CD4-positive, alpha-beta memory T cell (primary cell): ENCODE measurements around the gene RNF169. TPM values are rescaled to one million over a fixed set of nuclear protein-coding genes. Genes with fewer than 3 reads are reported as not detected.
"Not testable (repeated sequence)": the region's sequence is repeated elsewhere in the genome, so short reads cannot be mapped to it uniquely, and the experiment has no call there.

Experiments
- CTCF ChIA-PET: fragments of 350-600 bp; sonication (Branson Sonifier 250); formaldehyde crosslinking; loops from one replicate; lab custom pipeline; 2021; ENCODE audit warnings: inconsistent platforms; ENCODE audit not compliant: partially characterized antibody; lab: Charles Lee
- POLR2A ChIA-PET: fragments of 350-600 bp; sonication (Branson Sonifier 250); formaldehyde crosslinking; loops from one replicate; lab custom pipeline; 2021; ENCODE audit not compliant: partially characterized antibody; lab: Charles Lee
- DNase-seq, 5 donors: peaks; one replicate each; pipeline versions ENCODE4 v3.0.0 to v3.0.0-alpha.2; 2020 to 2022; ENCODE audit warnings: mixed read lengths in 1 of 5
- H3K27ac ChIP-seq: one replicate; pipeline ENCODE4 v1.7.0; 2013; ENCODE audit warnings: low read depth, low read length
- H3K27me3 ChIP-seq: 2 replicates; pipeline ENCODE4 v1.7.0; 2013; ENCODE audit warnings: mild to moderate bottlenecking, low read length, moderate library complexity; ENCODE audit not compliant: insufficient read depth
- H3K36me3 ChIP-seq: 2 replicates; pipeline ENCODE4 v1.7.0; 2013; ENCODE audit warnings: mild to moderate bottlenecking, low read length, moderate library complexity; ENCODE audit not compliant: insufficient read depth
- H3K4me1 ChIP-seq: 2 replicates; pipeline ENCODE4 v1.7.0; 2013; ENCODE audit warnings: mild to moderate bottlenecking, low read length, moderate library complexity; ENCODE audit not compliant: insufficient read depth
- H3K4me3 ChIP-seq, 2 donors: one replicate each; pipeline ENCODE4 v1.7.0; 2013; ENCODE audit warnings: low read length in 2 of 2, mild to moderate bottlenecking in 1 of 2
- H3K9me3 ChIP-seq, 2 donors: one replicate each; pipeline ENCODE4 v1.7.0; 2013; ENCODE audit warnings: low read length in 2 of 2, control low read depth in 1 of 2; ENCODE audit not compliant: control insufficient read depth in 1 of 2
- H3K27ac Mint-ChIP-seq, 7 donors: one replicate each; pipeline ENCODE4 v1.8.0; 2020 to 2021; ENCODE audit warnings: mixed read lengths in 7 of 7, mild to moderate bottlenecking in 6 of 7, inconsistent platforms in 3 of 7, moderate library complexity in 3 of 7
- H3K27me3 Mint-ChIP-seq, 2 donors: one replicate each; pipeline ENCODE4 v1.8.0; 2020 to 2021; ENCODE audit warnings: mixed read lengths in 2 of 2
- H3K36me3 Mint-ChIP-seq, 2 donors: one replicate each; pipeline ENCODE4 v1.8.0; 2020 to 2021; ENCODE audit warnings: mixed read lengths in 2 of 2, inconsistent platforms in 1 of 2, mild to moderate bottlenecking in 1 of 2
- H3K4me1 Mint-ChIP-seq, 4 donors: one replicate each; pipeline ENCODE4 v1.8.0; 2020 to 2021; ENCODE audit warnings: mixed read lengths in 4 of 4, mild to moderate bottlenecking in 1 of 4
- H3K4me3 Mint-ChIP-seq, 8 donors: one replicate each; pipeline ENCODE4 v1.8.0; 2020 to 2021; ENCODE audit warnings: mixed read lengths in 8 of 8, mild to moderate bottlenecking in 7 of 8, moderate library complexity in 6 of 8, inconsistent platforms in 3 of 8
- H3K9me3 Mint-ChIP-seq, 8 donors: one replicate each; pipeline ENCODE4 v1.8.0; 2020 to 2021; ENCODE audit warnings: mixed read lengths in 8 of 8, mild to moderate bottlenecking in 5 of 8, inconsistent platforms in 3 of 8, moderate library complexity in 1 of 8
- intact Hi-C: fragments of 100-400 bp; cut with micrococcal nuclease; formaldehyde crosslinking; loops from one replicate; pipeline ENCODE4 v1.15.1; 2023
- polyA plus RNA-seq, 2 donors: library from polyadenylated mRNA; unstranded; fragments of 300-500 nt; fragmentation: Illumina TruSeq; gene quantifications; one replicate each; pipeline ENCODE4 v1.2.3, GENCODE V29; 2021
- total RNA-seq, 2 experiments: library from RNA; stranded (reverse); gene quantifications; one replicate each; pipeline ENCODE4 v1.2.3, GENCODE V29; 2021

Gene RNF169
- total and polyA plus RNA-seq, 4 experiments from 2014 or later, result 0.13 to 25.0 (median 13.2) TPM

- H3K36me3 ChIP-seq, H3K27me3 ChIP-seq, H3K4me3 ChIP-seq, H3K9me3 Mint-ChIP-seq, H3K9me3 ChIP-seq, H3K27me3 Mint-ChIP-seq, intact Hi-C loops, CTCF ChIA-PET, H3K27ac ChIP-seq: not testable (repeated sequence)
- POLR2A ChIA-PET, result interaction anchor here (0.6 kb wide), 1 partner anchor 1361 kb away, joined by 3 read pairs; no protein-coding TSS in a partner anchor
- Mint-ChIP-seq H3K4me3 (peak overlapping the region in 5 of 8 donors; percentile 23 to 53 (median 29)), H3K36me3 (peaks cover 4 to 13% of the 10 kb centered on the region in 2 donors), H3K27ac (peak overlapping the region in 3 of 7 donors; percentile 51 to 86 (median 58)), H3K4me1 (peaks cover 24 to 49% (median 41%) of the 10 kb centered on the region in 4 donors)
- DNase-seq, result peak in 1 of 5 donors; percentile 35
- H3K4me1 ChIP-seq, result peaks cover 31% of the 10 kb centered on the region
Measured at GRCh38 chr11:74768172-74768651, 19.6 kb downstream of the RNF169 start.

GRCh38 chr11:74769055-74769707, 20.5 kb downstream of the RNF169 start:
- Histone ChIP-seq H3K27me3 (no peaks in the 10 kb centered on the region), H3K9me3 (no peaks in the 10 kb centered on the region), H3K4me3 (no peak overlapping the region), H3K36me3 (no peaks in the 10 kb centered on the region), H3K27ac (no peak overlapping the region), H3K4me1 (peaks cover 36% of the 10 kb centered on the region)
- peaks cover 2 to 4% of the 10 kb centered on the region in 2 donors for H3K36me3 Mint-ChIP-seq
- intact Hi-C loops, result no loop called here
- peak overlapping the region in 4 of 8 donors; percentile 3 to 35 (median 26) for H3K4me3 Mint-ChIP-seq
- peak overlapping the region in 4 of 7 donors; percentile 6 to 92 (median 65) for H3K27ac Mint-ChIP-seq
- H3K4me1 Mint-ChIP-seq, result peaks cover 22 to 46% (median 38%) of the 10 kb centered on the region in 4 donors
- POLR2A ChIA-PET, result no interaction called here
- CTCF ChIA-PET, result no interaction called here
- H3K27me3 Mint-ChIP-seq, result no peaks in the 10 kb centered on the region
- H3K9me3 Mint-ChIP-seq, result no peaks in the 10 kb centered on the region
- no peak for DNase-seq

- no peak overlapping the region for H3K4me3 ChIP-seq
- CTCF ChIA-PET, result no interaction called here
- H3K4me3 Mint-ChIP-seq, result peak overlapping the region in 2 of 8 donors; percentile 21 to 27
Measured at GRCh38 chr11:74770456-74770855, 21.8 kb downstream of the RNF169 start.

GRCh38 chr11:74771139-74771538, 22.5 kb downstream of the RNF169 start:
- Mint-ChIP-seq H3K9me3 (no peaks in the 10 kb centered on the region), H3K4me1 (peaks cover 30 to 63% (median 46%) of the 10 kb centered on the region in 4 donors), H3K36me3 (peaks cover 1 to 5% of the 10 kb centered on the region in 2 donors), H3K4me3 (no peak overlapping the region), H3K27ac (peak overlapping the region in 1 of 7 donors; percentile 42), H3K27me3 (no peaks in the 10 kb centered on the region)
- ChIA-PET POLR2A (no interaction called here), CTCF (no interaction called here)
- H3K36me3 ChIP-seq, result no peaks in the 10 kb centered on the region
- no peak overlapping the region for H3K27ac ChIP-seq
- H3K9me3 ChIP-seq, result no peaks in the 10 kb centered on the region
- H3K4me3 ChIP-seq, result no peak overlapping the region
- no peak for DNase-seq
- intact Hi-C loops, result no loop called here
- H3K4me1 ChIP-seq, result peaks cover 36% of the 10 kb centered on the region
- H3K27me3 ChIP-seq, result no peaks in the 10 kb centered on the region

More at GRCh38 chr11:74770456-74770855, 21.8 kb downstream of the RNF169 start:
- no peaks in the 10 kb centered on the region for H3K27me3 ChIP-seq
- DNase-seq, result no peak
- peaks cover 36% of the 10 kb centered on the region for H3K4me1 ChIP-seq
- no peaks in the 10 kb centered on the region for H3K9me3 ChIP-seq
- POLR2A ChIA-PET, result interaction anchor here (0.6 kb wide), 1 partner anchor 21 kb away, joined by 3 read pairs; no protein-coding TSS in a partner anchor
- H3K4me1 Mint-ChIP-seq, result peaks cover 29 to 56% (median 42%) of the 10 kb centered on the region in 4 donors
- H3K36me3 Mint-ChIP-seq, result peaks cover 1 to 5% of the 10 kb centered on the region in 2 donors
- intact Hi-C loops, result no loop called here
- peak overlapping the region in 4 of 7 donors; percentile 15 to 58 (median 40) for H3K27ac Mint-ChIP-seq
- H3K36me3 ChIP-seq, result no peaks in the 10 kb centered on the region
- H3K27me3 Mint-ChIP-seq, result no peaks in the 10 kb centered on the region
- H3K9me3 Mint-ChIP-seq, result no peaks in the 10 kb centered on the region
- H3K27ac ChIP-seq, result no peak overlapping the region

DNA sequence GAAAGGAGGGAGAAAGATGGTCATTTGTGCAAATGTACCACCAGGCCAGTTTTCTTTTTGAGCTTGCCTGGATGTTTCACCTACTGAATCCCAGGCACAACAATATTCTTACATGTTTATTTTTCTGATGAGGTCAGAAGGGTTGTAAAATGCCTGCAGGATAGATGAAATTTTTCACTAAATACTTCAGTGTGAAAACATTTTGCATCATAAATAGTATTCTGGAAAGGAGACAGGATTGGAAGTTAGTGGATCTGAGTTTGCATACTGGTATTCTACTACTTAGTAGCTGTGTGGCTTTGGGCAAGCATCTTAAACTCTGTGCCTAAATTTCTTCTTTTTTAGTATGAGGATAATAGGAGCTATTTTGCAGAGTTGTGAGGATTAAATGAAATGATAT, 24.8 kb downstream of the RNF169 start:
- CTCF ChIA-PET, result no interaction called here
- Mint-ChIP-seq H3K9me3 (peaks cover 0 to 2% (median 0%) of the 10 kb centered on the region in 8 donors), H3K4me1 (peaks cover 37 to 61% (median 53%) of the 10 kb centered on the region in 4 donors), H3K36me3 (peaks cover 2 to 10% of the 10 kb centered on the region in 2 donors), H3K27me3 (no peaks in the 10 kb centered on the region), H3K4me3 (no peak overlapping the region), H3K27ac (peak overlapping the region in 1 of 7 donors; percentile 47)
- no peaks in the 10 kb centered on the region for H3K27me3 ChIP-seq
- H3K36me3 ChIP-seq, result no peaks in the 10 kb centered on the region
- POLR2A ChIA-PET, result interaction anchor here (1.5 kb wide), 1 partner anchor 10 kb away, joined by 3 read pairs; no protein-coding TSS in a partner anchor
- peaks cover 28% of the 10 kb centered on the region for H3K4me1 ChIP-seq
- intact Hi-C loops, result no loop called here
- no peak for DNase-seq
- no peak overlapping the region for H3K27ac ChIP-seq
- H3K9me3 ChIP-seq, result no peaks in the 10 kb centered on the region
- no peak overlapping the region for H3K4me3 ChIP-seq

DNA sequence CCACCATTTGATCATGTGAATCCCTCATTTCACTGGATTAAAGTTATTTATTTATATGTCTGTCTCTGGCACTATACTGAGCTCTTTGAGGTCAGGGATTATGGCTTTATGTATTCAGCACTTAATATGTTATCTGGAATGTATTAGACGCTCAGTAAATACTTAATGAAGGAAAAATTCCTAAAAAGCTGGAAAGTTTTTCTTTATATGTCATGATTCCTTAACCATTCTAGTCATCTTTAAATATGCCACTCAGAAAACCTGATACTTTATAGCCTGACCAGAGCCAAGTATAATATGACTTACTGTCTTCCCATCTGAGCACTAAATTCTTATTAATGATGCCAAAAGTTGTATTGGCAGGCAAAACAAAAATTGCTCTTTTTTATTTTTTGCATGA, 27.1 kb downstream of the RNF169 start:
- H3K4me1 Mint-ChIP-seq, result peaks cover 26 to 49% (median 36%) of the 10 kb centered on the region in 4 donors
- intact Hi-C loops, result no loop called here
- H3K9me3 ChIP-seq, result no peaks in the 10 kb centered on the region
- H3K36me3 Mint-ChIP-seq, result peaks cover 2 to 10% of the 10 kb centered on the region in 2 donors
- no peak for DNase-seq
- H3K27ac ChIP-seq, result no peak overlapping the region
- no peaks in the 10 kb centered on the region for H3K27me3 ChIP-seq
- H3K27ac Mint-ChIP-seq, result no peak overlapping the region
- peaks cover 28% of the 10 kb centered on the region for H3K4me1 ChIP-seq
- no peak overlapping the region for H3K4me3 ChIP-seq
- no peak overlapping the region for H3K4me3 Mint-ChIP-seq
- CTCF ChIA-PET, result no interaction called here
- H3K27me3 Mint-ChIP-seq, result no peaks in the 10 kb centered on the region
- H3K9me3 Mint-ChIP-seq, result peaks cover 0 to 2% (median 0%) of the 10 kb centered on the region in 8 donors
- POLR2A ChIA-PET, result no interaction called here
- no peaks in the 10 kb centered on the region for H3K36me3 ChIP-seq

DNA sequence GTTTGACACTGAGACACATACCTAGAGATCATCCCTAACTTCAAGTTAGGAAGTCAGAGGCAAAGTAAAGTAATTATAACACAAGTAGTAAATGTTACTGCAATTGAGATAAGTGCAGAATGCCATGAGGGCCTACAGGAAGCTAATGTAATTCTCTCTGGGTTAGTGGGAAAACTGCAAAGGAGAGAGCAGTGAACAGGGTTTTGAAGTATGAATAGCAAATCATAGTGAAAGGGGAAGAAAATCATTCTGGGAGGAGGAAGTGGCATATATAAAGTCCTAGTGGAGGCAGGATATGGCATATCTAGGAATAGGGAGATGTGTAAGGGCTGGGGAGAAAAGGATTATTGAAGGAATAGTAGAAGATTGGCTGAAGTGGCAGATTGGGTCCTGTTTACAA, 27.9 kb downstream of the RNF169 start:
- ChIA-PET CTCF (no interaction called here), POLR2A (no interaction called here)
- H3K27me3 Mint-ChIP-seq, result no peaks in the 10 kb centered on the region
- H3K27ac Mint-ChIP-seq, result peak overlapping the region in 3 of 7 donors; percentile 4 to 62 (median 7)
- intact Hi-C loops, result no loop called here
- H3K9me3 ChIP-seq, result no peaks in the 10 kb centered on the region
- peaks cover 35% of the 10 kb centered on the region for H3K4me1 ChIP-seq
- no peak overlapping the region for H3K4me3 Mint-ChIP-seq
- no peak overlapping the region for H3K27ac ChIP-seq
- peaks cover 0 to 2% (median 0%) of the 10 kb centered on the region in 8 donors for H3K9me3 Mint-ChIP-seq
- H3K36me3 Mint-ChIP-seq, result peaks cover 2 to 10% of the 10 kb centered on the region in 2 donors
- no peaks in the 10 kb centered on the region for H3K36me3 ChIP-seq
- no peak overlapping the region for H3K4me3 ChIP-seq
- no peaks in the 10 kb centered on the region for H3K27me3 ChIP-seq
- peaks cover 24 to 49% (median 33%) of the 10 kb centered on the region in 4 donors for H3K4me1 Mint-ChIP-seq
- no peak for DNase-seq
